HEK293 (cell line): Measurements from ENCODE around the gene KDF1.

Experiments used
- REPIN1 ChIP-seq: fragments of 450-650 bp; formaldehyde crosslinking; IDR thresholded peaks from 2 replicates; pipeline ENCODE4 v1.5.1; 2017; ENCODE audit warnings: missing biosample characterization, missing genetic modification characterization, low read depth
- ZNF24 ChIP-seq: fragments of 450-650 bp; formaldehyde crosslinking; IDR thresholded peaks from 2 replicates; pipeline ENCODE4 v1.5.1; 2016; ENCODE audit warnings: missing biosample characterization, missing genetic modification characterization
- ZNF280D ChIP-seq: fragments of 450-650 bp; formaldehyde crosslinking; IDR thresholded peaks from 2 replicates; pipeline ENCODE4 v1.5.1; 2016; ENCODE audit warnings: missing biosample characterization, missing genetic modification characterization
- ZNF311 ChIP-seq: fragments of 450-650 bp; formaldehyde crosslinking; IDR thresholded peaks from 2 replicates; pipeline ENCODE4 v1.5.1; 2017; ENCODE audit warnings: missing biosample characterization, missing genetic modification characterization, borderline replicate concordance
- ZNF768 ChIP-seq: fragments of 450-650 bp; formaldehyde crosslinking; IDR thresholded peaks from 2 replicates; pipeline ENCODE4 v1.5.1; 2018; ENCODE audit warnings: missing biosample characterization, mild to moderate bottlenecking, missing genetic modification characterization
- TF ChIP-seq, protein P1 (sequence below): fragments of 450-650 bp; formaldehyde crosslinking; IDR thresholded peaks from 2 replicates; pipeline ENCODE4 v1.5.1; 2016; ENCODE audit warnings: missing biosample characterization, missing genetic modification characterization
- TF ChIP-seq, protein P2 (sequence below): fragments of 450-650 bp; formaldehyde crosslinking; IDR thresholded peaks from 2 replicates; pipeline ENCODE4 v1.5.1; 2016; ENCODE audit warnings: missing biosample characterization, missing genetic modification characterization

DNA sequence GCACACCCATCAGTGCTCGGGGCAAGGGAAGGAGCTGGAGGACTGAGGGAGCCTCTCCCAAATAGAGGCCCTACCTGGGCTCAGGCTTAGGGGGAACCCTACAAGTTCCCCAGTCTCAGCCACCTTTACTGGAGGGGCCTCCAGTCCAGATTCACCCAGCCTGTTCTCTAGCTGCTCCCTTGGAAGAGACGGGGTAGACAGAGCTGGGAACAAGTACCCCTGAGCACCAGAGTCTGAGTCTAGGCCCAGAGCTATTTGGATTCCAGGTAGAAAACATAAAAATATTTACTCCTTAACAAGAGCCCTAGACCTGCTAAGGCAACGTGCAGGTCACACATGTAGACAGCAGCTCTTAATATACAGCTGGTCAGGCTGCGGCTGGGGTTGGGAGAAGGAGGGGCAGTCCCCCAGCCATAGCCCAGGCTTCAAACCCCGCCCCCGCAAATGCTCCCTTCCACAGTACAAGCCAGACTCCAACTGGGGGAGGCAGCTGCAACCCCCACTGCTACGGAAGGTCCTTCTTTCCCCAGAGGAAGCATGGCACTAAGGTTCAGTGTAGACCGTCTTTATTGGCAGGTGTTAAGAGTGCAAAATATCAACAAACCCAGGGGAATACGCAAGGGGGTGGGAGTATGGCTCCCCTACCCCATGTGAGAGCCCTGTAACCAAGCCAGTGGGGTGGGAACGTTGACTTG is 44.4 kb upstream of the KDF1 start:
- TF ChIP-seq, protein P1, sequence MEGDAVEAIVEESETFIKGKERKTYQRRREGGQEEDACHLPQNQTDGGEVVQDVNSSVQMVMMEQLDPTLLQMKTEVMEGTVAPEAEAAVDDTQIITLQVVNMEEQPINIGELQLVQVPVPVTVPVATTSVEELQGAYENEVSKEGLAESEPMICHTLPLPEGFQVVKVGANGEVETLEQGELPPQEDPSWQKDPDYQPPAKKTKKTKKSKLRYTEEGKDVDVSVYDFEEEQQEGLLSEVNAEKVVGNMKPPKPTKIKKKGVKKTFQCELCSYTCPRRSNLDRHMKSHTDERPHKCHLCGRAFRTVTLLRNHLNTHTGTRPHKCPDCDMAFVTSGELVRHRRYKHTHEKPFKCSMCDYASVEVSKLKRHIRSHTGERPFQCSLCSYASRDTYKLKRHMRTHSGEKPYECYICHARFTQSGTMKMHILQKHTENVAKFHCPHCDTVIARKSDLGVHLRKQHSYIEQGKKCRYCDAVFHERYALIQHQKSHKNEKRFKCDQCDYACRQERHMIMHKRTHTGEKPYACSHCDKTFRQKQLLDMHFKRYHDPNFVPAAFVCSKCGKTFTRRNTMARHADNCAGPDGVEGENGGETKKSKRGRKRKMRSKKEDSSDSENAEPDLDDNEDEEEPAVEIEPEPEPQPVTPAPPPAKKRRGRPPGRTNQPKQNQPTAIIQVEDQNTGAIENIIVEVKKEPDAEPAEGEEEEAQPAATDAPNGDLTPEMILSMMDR (tag by site-specific recombination): no peak
- TF ChIP-seq REPIN1 (tag by site-specific recombination): no peak
- no peak for TF ChIP-seq ZNF24 (tag by site-specific recombination)
- TF ChIP-seq ZNF311 (tag by site-specific recombination): no peak
- no peak for TF ChIP-seq ZNF280D (tag by site-specific recombination)
- TF ChIP-seq ZNF768 (tag by site-specific recombination): no peak
- TF ChIP-seq, protein P2, sequence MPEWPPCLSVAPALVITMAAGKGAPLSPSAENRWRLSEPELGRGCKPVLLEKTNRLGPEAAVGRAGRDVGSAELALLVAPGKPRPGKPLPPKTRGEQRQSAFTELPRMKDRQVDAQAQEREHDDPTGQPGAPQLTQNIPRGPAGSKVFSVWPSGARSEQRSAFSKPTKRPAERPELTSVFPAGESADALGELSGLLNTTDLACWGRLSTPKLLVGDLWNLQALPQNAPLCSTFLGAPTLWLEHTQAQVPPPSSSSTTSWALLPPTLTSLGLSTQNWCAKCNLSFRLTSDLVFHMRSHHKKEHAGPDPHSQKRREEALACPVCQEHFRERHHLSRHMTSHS: no peak
